ENCODE data around the gene ANKRD17.

DNA sequence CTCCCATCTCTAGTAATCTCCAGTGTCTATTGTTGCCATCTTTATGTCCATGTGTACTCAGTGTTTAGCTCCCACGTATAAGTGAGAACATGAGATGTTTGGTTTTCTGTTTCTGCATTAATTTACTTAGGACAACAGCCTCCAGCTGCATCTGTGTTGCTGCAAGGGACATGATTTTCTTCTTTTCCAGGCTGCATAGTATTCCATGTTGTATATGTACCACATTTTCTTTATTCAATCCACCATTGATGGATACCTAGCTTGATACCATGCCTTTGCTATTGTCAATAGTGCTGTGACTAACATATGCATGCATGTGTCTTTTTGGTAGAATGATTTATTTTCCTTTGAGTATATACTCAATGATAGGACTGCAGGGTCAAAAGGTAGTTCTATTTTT, 18.6 kb upstream of the ANKRD17 start:
- TF ChIP-seq EP300 (IDR thresholded peaks at IDR 0.05; ENCODE audit: borderline replicate concordance in 1 of 2, low read depth in 1 of 2, low read length in 1 of 2) (no peak), POLR2AphosphoS5 (IDR thresholded peaks at IDR 0.05; ENCODE audit: low read depth, low read length) (no peak), RAD21 (IDR thresholded peaks at IDR 0.05; ENCODE audit: low read length) (no peak), TAF1 (IDR thresholded peaks at IDR 0.05; ENCODE audit: borderline replicate concordance, low read depth, low read length) (no peak), GABPA (IDR thresholded peaks at IDR 0.05; ENCODE audit: low read depth) (no peak), CHD2 (IDR thresholded peaks at IDR 0.05; ENCODE audit: low read length, partially characterized antibody) (no peak), FOXM1 (IDR thresholded peaks at IDR 0.05; ENCODE audit: low read depth) (no peak), TEAD4 (IDR thresholded peaks at IDR 0.05; ENCODE audit: borderline replicate concordance, insufficient read depth) (no peak), SIN3A (IDR thresholded peaks at IDR 0.05; ENCODE audit: borderline replicate concordance, low read depth, low read length) (no peak), NFIC (IDR thresholded peaks at IDR 0.05; ENCODE audit: borderline replicate concordance) (no peak), SMC3 (IDR thresholded peaks at IDR 0.05; ENCODE audit: low read depth, low read length) (no peak)
- TF ChIP-seq, protein P1, sequence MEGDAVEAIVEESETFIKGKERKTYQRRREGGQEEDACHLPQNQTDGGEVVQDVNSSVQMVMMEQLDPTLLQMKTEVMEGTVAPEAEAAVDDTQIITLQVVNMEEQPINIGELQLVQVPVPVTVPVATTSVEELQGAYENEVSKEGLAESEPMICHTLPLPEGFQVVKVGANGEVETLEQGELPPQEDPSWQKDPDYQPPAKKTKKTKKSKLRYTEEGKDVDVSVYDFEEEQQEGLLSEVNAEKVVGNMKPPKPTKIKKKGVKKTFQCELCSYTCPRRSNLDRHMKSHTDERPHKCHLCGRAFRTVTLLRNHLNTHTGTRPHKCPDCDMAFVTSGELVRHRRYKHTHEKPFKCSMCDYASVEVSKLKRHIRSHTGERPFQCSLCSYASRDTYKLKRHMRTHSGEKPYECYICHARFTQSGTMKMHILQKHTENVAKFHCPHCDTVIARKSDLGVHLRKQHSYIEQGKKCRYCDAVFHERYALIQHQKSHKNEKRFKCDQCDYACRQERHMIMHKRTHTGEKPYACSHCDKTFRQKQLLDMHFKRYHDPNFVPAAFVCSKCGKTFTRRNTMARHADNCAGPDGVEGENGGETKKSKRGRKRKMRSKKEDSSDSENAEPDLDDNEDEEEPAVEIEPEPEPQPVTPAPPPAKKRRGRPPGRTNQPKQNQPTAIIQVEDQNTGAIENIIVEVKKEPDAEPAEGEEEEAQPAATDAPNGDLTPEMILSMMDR (IDR thresholded peaks at IDR 0.05) = no peak
- TF ChIP-seq, protein P2, sequence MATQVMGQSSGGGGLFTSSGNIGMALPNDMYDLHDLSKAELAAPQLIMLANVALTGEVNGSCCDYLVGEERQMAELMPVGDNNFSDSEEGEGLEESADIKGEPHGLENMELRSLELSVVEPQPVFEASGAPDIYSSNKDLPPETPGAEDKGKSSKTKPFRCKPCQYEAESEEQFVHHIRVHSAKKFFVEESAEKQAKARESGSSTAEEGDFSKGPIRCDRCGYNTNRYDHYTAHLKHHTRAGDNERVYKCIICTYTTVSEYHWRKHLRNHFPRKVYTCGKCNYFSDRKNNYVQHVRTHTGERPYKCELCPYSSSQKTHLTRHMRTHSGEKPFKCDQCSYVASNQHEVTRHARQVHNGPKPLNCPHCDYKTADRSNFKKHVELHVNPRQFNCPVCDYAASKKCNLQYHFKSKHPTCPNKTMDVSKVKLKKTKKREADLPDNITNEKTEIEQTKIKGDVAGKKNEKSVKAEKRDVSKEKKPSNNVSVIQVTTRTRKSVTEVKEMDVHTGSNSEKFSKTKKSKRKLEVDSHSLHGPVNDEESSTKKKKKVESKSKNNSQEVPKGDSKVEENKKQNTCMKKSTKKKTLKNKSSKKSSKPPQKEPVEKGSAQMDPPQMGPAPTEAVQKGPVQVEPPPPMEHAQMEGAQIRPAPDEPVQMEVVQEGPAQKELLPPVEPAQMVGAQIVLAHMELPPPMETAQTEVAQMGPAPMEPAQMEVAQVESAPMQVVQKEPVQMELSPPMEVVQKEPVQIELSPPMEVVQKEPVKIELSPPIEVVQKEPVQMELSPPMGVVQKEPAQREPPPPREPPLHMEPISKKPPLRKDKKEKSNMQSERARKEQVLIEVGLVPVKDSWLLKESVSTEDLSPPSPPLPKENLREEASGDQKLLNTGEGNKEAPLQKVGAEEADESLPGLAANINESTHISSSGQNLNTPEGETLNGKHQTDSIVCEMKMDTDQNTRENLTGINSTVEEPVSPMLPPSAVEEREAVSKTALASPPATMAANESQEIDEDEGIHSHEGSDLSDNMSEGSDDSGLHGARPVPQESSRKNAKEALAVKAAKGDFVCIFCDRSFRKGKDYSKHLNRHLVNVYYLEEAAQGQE (IDR thresholded peaks at IDR 0.05; ENCODE audit: low read depth, low read length) = no peak
- TF ChIP-seq, protein P3, sequence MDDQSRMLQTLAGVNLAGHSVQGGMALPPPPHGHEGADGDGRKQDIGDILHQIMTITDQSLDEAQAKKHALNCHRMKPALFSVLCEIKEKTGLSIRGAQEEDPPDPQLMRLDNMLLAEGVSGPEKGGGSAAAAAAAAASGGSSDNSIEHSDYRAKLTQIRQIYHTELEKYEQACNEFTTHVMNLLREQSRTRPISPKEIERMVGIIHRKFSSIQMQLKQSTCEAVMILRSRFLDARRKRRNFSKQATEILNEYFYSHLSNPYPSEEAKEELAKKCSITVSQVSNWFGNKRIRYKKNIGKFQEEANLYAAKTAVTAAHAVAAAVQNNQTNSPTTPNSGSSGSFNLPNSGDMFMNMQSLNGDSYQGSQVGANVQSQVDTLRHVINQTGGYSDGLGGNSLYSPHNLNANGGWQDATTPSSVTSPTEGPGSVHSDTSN (IDR thresholded peaks at IDR 0.05) = no peak

Data from SK-N-SH (cell line).